A204.1 (cell line): ENCODE data around the gene C16orf74.

ENCODE experiments used
- FAIRE-seq: peaks from 2 replicates; lab custom pipeline; 2012; peaks lifted over from hg19 to GRCh38; lab: Jason Lieb, UNC

The C16orf74 gene

DNA sequence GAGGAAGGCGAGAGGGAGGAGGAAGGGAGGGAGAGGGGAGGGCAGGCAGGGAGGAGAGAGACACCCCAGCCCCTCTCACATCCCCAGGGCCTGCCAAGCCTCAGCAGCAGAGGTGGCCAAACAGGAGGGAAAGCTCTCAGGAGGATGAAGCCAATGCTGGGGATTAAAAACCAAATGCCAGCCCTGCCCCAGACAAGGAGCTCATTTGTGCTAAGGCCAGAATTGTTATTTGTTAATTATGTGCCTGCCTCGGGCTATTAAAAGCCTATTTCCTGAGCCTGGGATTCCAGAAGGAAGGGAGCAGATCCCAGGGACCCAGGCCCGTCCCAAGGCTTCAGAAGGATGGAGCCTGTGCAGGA, 34.2 kb downstream of the C16orf74 start:
- no peak for FAIRE-seq

DNA sequence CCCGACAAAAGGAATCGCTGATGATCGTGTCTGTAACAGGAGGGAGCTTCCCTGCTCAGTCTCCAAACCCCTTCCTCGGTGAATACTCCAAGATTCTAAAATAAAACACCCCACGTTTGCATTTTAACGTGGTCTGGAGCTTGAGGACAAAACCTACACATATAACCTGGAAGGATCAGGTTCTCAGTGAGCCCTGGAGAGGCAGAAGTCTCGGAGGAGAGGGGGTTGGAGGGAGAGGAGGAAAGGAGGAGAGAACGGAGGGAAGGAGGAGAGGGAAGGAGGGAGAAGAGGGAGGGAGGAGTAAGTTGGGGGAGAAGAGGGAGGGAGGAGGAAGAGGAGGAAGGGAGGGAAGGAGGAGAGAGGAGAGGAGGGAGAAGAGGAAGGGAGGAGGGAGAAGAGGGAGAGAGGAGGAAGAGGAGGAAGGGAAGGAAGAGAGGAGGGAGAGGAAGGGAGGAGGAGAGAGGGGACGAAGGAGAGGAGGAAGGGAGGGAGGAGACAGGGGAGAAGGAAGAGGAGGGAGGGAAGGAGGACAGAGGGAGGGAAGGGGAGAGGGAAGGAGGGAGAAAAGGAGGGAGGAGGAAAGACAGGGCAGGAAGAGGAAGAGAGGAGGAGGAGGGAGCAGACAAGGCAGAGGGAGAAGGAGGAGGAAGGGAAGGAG, 34.7 kb downstream of the C16orf74 start:
- FAIRE-seq: no peak

DNA sequence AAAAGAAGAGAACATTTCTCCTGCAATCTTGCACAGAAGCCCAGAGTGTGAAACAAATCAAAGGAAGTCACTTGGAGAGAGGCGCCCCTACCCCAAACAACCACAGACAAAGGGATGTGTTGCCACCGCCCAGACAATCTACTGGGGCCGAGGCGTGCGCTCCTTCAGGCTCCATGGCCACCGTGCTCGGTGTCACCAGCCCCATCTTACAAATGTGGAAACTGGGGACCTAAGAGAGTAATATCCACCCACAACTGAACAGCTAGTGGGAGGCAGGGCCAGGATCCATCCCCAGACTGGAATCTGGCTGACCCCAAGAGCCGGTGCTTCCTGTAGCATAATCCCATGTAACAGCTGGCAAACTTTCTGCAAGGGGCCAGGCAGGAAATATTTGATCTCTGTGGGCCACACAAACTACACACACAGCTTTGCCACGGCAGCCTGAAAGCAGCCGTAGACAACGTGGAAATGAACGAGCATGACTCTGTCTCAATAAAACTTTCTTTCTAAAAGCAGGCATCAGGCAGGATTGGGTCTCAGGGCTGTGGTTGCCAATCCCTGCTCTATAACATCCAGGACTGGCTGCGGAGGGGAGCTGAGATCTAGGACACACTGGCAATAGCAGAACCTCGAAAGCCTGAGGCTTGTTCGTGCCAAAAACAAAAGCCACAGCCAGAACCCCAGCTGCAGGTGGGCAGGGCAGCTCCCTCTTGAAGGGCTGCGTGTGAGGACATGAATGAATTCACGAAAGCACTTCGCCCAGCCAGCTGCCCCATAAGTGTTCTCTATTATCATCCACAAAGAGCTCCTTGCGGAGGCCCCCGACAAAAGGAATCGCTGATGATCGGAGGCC, 35.5 kb downstream of the C16orf74 start:
- FAIRE-seq: no peak

DNA sequence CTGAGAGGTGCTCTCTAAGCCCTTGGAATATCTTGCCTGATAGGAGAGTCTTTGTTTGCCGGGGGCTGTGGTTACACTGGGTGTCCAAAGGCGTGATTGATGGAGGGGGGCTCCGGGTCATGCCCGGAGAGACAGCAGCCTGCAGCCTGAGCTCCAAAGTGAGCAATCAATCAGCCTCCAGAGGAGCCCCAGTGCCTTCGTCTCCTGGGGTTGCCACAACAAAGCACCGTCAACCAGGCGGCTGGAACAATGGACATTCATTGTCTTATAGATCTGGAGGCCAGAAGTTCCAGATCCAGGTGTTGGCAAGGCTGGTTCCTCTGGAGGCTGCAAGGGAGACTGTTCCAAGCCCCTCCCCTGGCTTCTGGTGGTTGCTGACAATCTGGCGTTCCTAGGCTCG, 38.1 kb downstream of the C16orf74 start:
- FAIRE-seq: no peak

DNA sequence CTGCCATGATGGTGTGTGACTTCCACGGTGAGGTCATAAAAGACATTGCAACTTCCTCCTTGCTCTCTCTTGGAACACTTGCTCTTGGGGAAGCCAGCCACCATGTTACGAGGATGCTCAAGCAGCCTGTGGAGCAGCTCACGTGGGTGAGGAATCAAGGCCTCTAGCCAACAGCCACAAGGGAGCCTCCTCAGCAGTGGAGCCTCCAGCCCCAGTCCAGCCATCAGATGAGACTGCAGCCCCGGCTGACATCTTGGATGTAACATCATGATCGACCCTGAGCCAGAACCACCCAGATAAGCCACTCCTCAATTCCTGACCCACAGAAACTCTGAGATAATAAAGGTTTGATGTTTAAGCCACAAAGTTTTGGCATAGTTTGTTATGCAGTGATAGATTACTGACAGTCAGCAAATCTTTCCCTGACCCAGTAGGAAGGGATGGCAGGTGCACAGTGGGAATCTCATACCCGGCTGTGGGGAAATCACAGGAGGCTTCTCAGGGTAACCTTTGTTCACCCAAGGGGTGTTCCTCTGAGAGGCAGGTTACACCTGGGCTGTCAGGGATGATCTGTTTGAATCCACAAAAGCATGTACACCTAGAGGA, 38.8 kb downstream of the C16orf74 start:
- no peak for FAIRE-seq

DNA sequence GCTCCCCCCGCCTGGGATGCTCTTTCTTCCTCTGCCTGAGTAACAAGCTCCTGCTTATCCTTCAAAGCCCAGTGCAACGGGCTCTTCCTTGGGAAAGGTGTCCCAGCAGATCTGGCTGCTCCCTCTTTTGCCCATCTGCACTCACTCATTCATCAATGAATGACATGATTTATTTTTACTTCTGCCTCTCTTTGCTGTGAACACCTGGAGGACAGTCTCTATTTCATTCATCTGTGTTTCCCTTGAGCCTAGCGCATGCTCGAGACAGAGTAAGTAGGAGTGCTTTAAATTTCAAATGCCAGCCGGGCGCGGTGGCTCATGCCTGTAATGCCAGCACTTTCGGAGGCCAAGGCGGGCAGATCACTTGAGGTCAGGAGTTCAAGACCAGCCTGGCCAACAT, 40.2 kb downstream of the C16orf74 start:
- FAIRE-seq: no peak

DNA sequence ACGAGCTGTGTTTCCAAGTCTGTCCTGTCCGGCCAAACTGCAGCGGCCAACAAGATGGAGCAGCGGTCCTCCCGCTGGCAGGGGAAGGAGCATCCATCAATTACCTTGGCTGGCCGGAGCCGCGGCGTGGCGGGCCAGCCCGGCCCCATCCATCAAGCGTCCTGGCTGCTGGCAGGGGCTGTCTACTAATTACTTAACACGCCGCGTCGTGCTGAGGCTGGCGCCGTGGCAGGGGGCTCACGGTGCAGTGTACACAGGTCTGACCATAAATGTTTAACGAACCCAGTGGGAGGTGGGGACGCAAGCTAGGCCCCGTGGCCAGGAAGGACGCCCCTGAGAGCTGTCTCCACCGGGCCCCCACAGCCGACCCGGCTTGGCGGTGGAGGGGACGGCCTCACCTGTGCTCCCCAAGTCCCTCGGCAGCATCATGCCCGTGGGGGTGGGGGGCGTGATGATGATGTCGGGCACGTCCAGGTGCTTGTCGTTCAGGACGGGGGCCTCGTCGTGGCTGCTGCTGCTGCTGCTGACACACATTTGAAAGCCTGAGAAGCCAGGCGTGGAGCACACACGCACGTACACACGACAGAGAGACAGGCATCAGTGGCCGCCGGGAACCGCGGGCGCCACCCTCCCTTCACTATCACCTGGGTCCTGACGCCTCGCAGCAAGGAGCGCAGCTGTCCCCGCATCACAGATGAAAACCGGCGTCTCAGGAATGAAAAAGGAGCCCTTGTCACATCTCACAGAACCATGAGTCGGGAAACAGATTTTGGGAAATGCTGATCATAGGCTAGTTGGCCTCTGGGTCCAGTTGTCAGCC, 40.9 kb downstream of the C16orf74 start:
- no peak for FAIRE-seq

DNA sequence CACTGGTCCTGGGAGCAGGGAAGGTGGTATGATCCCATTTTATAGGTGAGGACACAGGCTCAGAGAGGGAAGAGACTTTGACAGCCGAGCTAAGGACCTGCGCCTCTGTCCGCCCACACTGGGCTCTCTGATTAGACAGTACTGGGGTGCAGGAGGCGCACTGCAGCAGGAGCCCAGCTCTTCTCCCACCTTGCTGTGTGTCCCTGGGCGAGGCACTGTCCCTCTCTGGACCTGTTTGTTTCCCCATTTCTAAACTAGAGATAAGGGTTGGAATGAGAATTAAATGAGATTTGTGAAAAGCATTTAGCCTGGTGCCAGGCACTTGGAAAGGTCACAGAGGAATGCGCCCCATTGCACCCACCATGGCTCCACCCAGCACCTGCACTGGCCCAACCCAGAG, 42.6 kb downstream of the C16orf74 start:
- FAIRE-seq: no peak

DNA sequence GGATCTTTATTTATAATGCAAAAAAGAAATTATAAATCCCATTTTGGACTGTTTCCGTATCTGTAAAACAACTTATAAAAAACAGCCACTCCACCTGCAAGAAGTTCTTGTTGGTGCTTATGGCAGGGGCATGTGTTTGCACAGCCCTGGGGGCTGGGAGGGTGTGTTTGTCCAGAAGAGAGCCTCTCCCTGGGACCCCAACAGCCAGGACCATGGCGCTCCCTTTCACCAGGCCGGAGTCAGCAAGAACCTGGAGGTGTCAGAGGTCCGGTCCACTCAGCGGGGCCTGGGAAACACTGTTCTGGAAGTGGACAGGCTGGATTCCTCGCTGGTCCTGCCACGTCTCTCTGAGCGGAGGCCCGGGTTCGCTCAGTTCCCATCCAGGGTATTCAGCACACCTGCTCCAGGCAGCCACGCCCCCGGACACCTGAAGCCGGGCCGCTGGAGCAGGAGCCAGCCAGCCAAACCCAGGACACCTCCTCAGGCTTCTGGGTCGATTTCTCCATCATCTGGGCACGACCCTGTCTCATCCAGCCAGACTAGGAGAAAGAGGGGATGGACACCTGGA, 43.3 kb downstream of the C16orf74 start:
- no peak for FAIRE-seq

DNA sequence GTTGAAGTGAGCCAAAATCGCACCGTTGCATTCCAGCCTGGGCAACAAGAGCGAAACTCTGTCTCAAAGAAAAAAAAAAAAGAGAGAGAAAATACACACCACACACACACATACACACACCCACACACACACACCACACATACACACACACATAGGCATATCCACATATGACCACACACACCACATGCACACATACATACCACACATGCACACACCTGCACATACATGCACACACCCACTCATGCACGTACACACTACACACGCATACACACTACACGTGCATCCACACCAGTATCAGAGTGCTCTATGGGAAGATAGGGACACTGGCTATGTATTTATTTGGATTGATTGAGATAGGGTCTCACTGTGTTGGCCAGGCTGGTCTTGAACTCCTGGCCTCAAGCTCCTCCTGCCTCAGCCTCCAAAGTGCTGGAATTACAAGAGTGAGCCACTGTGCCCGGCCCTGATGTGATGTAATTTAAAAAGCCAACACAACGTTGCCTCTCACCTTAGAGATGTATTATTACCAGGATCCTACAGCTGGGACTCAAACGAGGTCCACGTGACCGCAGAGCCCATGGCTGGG, 44.4 kb downstream of the C16orf74 start:
- FAIRE-seq: no peak

DNA sequence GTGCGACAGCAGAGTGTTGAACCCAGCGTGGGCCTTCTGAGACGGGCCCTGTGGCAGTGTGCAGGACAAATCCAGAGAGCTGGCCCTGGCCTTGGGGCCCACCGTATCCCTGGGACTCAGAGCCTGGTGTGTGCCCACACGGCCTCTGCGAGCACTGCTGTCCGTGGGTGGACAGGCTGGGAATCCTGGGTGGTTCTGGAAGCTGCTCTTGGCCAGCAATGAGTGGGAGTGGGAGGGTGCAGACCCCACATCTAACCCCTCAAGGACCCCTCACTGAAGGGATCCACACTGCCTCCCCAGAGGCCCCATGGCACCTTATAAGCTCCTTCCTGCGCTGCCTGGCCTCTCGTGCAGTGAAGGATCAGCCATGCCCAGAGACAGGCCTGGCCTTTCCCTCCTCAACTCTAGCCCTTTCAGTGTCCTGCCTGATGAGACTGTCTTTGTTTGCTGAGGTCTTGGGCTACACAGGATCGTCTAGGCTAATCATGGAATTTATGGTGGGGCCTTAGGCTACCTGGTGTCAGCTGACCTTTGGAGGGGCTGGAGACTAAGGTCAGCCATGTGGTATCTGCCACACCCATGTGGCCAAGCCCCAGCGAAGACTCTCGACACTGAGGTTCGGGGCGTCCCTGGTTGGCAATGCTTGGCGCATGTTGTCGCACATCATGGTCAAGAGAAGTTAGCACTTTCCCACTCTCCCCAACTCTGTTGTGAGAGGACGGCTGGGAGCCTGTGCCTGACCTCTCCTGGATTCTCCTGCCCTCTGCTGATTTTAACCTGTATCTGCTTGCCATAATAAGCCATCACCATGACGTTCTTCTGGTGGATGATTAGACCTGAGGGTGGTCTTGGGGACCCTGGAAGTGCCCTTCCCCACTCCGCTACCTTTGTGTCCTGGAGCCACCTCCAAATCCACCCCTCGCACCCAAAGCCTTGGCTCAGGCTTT, 45.7 kb downstream of the C16orf74 start:
- FAIRE-seq: no peak

DNA sequence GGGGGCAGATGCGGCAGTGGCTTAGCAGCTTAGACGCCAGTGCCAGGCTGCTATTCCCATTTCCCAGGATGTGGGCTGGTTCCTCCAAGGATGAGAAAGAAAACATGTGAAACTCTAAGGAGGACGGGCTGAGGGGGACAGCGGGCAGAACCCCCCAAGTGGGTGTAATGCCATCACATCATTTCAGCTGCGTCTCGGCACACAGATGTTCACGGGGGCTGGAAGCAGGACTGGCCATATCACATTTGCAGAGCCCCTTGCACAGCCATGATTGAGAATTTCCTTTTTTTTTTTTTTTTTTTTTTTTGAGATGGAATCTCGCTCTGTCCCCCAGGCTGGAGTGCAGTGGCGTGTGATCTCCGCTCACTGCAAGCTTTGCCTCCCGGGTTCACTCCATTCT, 46.9 kb downstream of the C16orf74 start:
- no peak for FAIRE-seq

DNA sequence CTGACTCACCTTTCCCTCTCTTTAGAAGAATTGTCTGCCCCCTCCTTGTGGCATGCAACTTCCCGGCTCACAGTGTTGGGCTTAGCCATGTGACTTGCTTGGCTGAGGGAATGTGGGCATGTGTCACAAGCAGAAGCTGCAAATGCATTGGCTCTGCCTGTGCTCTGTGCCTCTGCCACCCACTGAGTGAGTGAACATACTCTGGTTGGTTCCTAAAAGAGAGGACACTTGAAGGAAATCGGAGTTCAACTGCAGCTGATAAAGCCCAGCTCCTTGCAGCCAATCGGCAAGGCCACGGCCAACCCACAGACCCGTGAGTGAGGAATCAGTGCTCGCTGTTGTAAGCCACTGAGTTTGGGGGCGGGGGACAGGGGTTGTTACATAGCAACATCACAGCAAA, 51.3 kb downstream of the C16orf74 start:
- no peak for FAIRE-seq

DNA sequence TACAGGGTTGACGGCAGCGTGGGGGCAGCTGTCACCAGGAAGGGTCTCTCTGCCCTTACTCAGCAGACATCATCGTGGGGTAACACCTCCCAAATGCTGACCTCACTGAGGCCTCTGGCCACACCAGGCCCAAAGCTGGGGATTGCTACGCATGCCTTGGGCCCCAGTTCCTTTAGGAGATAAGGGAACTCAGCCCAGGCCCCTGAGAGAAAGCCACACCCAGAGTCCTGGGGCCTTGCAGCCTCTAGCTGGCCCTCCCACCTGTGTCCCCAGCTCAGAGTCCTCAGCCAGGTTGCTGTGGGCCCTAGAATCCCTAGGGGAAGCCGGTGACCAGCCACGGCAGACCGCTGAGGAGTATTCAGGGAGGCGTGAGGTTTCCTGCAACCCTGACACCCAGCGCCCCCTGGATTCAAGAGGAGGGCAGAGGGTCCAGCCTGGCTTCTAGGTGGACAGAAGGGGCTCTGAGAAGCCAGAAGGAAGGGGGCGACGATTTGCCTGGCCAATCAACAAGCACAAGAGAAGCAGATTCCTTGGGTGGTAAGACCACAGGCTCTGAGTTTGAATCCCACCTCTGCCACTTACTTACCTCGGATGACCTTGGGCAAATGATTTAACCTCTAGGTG, 51.8 kb downstream of the C16orf74 start:
- no peak for FAIRE-seq

DNA sequence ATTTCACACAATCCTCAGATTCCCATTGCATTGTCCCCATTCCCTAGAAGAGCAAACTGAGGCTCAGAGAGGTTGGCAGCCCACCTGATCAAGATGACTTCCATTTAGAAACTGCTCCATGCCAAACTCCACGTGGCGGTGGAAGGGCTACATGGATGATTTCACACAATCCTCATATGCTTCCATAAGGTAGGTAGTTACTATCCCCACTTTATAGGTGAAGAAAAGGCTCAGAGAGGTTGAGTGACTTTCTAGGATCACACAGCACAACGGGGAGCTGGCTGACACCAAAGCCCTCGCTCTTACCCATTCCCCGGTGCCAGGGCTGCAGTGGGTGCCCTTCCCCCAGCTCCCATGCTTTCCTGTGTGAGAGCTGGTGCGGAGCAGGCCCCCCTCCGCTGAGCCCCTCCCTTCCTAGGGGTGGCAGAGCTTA, 52.4 kb downstream of the C16orf74 start:
- FAIRE-seq: no peak

DNA sequence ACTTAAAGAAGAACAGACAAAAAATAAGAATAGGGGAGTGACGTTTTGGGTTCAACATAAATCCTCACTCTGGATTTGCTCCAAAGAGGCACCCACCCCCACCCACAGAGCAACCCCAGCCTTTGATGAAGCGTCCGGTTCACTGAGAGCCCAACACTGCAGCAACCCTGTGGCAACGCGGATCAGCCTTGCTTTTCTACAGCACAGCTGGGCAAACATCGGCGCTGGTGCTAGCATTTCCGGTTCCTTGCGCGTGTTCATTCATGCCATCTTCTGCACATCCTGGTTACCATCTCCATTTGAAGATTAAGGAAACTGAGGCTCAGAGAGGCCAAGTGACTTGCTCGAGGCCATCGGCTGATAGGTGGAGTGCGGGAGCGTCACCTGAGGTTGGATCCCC, 53.5 kb downstream of the C16orf74 start:
- FAIRE-seq: no peak

DNA sequence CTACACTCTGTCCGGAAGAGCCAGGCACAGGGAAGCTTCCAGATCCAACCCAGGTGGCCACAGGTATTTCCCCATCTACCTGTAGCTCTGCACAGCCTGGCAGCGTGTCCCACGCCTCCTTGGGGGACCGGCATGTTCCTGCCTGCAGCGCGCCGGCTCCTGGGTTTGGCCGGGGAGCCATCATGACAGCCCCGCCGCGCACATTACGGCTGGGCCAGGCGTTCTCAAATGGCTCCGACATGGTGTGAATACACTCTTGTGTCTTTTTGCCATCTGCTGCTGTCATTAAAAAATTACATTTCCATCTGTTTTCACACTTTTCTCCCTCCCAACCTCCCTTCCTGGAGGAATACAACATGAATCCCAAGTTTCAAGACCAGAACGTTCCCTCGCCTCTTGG, 54.1 kb downstream of the C16orf74 start:
- no peak for FAIRE-seq

DNA sequence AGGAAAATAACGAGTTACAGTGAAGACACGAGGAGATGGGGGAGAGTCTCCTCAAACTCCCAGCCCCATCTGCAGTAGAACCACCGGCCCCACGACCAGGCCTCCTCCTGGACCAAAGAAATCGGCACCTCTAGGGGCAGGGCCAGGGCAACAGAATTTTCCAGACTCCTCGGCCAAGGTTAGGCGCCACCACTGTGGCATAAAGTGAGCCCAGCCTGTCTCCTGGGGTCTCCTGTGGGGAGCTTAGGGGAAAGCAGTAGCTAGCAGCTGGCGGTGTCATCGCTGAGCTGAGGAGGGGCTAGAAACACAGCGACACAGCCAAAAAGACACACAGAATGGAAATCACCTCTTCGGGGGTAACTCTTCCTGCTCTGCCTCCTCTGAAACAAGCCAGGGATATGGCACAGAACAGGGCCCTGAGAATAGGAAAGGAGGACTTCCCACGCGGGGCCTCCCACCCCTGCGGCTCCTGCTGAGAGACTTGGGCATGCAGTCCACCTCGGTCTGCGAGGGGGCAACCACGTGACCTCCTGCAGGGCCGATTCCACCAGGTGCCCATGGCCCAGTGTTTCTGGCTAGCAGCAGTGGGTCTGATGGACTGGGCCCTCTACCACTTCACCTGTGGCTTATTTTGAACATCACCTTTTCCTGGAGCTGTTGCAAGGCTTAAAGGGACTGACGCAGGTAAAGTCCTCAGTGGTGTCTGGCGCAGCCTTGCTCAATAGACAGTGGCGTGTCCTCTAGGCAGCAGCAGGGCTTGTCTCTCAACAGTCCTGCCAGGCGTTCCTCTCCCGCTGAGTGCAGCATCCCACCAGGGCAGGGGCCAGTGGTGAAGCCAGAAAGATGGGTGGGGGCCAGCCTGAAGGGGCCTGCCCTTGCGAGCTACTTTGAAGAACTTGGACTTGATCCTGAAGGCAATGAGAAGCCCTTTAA, 55.4 kb downstream of the C16orf74 start:
- no peak for FAIRE-seq

DNA sequence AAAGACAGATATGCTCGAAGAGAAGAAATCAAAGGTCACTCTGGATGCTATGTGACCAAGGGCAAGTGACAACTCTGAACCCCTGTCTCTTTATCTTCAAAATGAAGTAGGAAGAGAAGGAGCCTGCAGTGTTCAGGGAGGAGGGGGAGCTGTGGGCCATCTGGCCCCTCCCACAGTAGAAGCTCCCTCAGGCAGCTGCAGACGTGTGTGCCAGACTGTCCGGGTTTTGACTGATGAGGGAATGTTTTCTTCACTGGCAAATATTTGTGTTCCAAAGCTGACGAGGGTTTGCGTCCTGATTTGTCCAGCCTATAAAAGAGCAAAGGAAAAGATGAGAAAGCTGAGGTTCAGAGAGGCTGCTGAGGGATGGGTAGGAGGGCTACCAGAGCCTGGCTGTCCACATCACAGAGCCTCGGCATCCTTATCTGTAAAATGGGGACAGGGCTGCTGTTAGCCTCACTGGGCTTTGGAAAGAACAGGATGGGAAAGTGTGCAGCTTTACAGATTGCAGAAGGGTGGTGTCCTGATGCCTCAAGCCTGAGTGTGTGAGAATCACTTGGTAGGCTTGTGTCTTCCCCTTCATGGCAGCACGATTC, 60.3 kb downstream of the C16orf74 start:
- FAIRE-seq: no peak
